Mucosa of rectum (tissue), 2 donors: ENCODE data around the gene RHEB.
A peak's percentile ranks its signal among the peaks of the same experiment; 100 is the strongest.

Experiments
- H3K27ac ChIP-seq, 2 donors: one replicate each; pipeline ENCODE4 v1.7.0; 2013; ENCODE audit warnings: inconsistent platforms in 2 of 2, low read depth in 2 of 2, low read length in 2 of 2
- H3K27me3 ChIP-seq, 2 donors: one replicate each; pipeline ENCODE4 v1.7.0; 2013; ENCODE audit warnings: low read length in 2 of 2; ENCODE audit not compliant: control insufficient read depth in 2 of 2, insufficient read depth in 2 of 2
- H3K36me3 ChIP-seq, 2 donors: one replicate each; pipeline ENCODE4 v1.7.0; 2013; ENCODE audit warnings: low read length in 2 of 2; ENCODE audit not compliant: control insufficient read depth in 2 of 2, insufficient read depth in 2 of 2
- H3K4me1 ChIP-seq, 2 donors: one replicate each; pipeline ENCODE4 v1.7.0; 2013; ENCODE audit warnings: low read length in 2 of 2, mild to moderate bottlenecking in 1 of 2; ENCODE audit not compliant: control insufficient read depth in 2 of 2, insufficient read depth in 2 of 2
- H3K4me3 ChIP-seq, 2 donors: one replicate each; pipeline ENCODE4 v1.7.0; 2013; ENCODE audit warnings: low read length in 2 of 2
- H3K9ac ChIP-seq, 2 donors: one replicate each; pipeline ENCODE4 v1.7.0; 2013; ENCODE audit warnings: low read length in 2 of 2, low read depth in 1 of 2, mild to moderate bottlenecking in 1 of 2
- H3K9me3 ChIP-seq, 2 donors: one replicate each; pipeline ENCODE4 v1.7.0; 2013; ENCODE audit warnings: low read length in 2 of 2; ENCODE audit not compliant: control insufficient read depth in 2 of 2
- donor health status: healthy.
- donor health status: Normal muscosa, but diverticular disease.

The RHEB gene

DNA sequence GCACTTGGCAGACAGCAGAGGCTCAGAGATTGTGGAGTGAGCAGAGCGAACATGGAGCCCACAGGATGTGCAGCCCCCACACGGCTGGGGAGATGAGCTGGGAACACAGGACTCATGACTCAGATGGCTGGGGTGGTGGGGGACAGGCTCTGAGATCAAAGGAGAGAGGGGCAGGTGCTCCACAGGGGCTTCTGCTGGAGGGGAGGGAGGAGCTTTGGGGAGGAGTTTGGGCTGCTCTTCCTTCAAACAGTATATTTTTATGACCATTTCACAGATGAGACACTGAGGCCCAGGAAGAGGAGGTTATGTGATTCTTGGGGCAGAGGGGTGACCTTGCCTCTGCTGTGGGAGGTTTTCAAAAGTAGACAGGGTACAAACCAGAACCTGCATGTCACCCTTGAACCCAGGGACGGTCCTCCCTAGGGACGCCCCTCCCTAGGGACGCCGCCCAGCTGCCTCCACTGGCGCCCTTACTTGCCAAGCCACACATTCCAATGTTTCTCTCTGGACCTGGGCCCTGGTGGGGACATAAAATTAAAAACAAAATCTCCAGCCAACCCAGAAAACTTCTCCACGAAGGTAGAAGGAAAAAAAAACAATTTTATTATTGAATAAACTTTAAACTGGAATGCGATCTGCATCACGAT is 78.8 kb downstream of the RHEB start:
- peaks cover 0 to 2% of the 10 kb centered on the region in 2 donors for H3K4me1 ChIP-seq
- peaks cover 4 to 21% of the 10 kb centered on the region in 2 donors for H3K27me3 ChIP-seq
- no peaks in the 10 kb centered on the region for H3K36me3 ChIP-seq
- no peak overlapping the region for H3K4me3 ChIP-seq
- no peak overlapping the region for H3K9ac ChIP-seq
- no peak overlapping the region for H3K27ac ChIP-seq
- H3K9me3 ChIP-seq, result no peaks in the 10 kb centered on the region

DNA sequence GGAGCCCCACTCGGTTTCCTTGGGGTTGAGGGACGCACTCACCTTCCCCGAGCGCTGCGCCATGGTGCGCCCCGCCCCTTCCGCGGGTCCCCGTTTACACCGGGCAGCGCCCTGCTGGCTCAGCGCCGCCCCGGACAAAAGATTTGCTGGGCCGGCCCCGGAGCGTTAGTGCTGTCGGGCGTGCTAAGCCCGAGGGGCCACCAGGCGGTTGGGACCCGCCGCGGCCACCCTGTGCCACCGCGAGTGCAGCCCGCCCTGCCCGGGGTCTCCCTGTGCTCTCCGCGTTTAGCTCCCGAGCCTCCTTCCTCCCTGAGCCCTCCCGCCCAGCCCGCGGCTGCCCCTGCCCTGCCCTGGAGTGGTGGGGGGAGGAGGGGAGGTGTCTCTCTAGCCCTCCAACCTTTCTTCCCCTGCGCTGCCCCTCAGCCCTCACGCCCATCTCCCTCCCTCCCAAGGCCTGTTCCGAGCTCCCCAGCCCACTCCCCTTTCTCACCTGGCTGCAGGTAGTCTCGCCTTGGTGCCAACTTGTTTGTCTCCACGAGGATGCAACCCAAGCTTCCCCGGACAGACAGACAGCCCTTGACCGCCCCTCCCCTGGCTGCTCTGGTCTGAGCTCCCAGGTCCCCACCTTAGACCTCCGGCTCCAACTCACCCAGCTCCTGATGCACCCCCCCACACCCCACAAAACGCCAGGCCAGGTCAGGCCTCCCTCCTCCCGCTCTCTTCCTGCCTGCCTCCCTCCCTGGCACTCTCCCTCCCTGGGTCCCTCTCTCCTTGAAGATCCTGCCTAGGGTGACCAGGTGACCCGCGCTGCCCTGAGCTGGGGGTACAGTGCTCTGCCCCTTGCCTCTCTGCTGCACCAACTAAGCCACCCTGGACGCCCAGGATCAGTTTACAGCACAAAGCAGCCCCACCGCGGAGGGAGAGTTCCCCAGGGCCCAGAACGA is 79.6 kb downstream of the RHEB start, which contains the start of gene CRYGN:
TSS of gene CRYGN (minus strand) at position 287 of the 944 bp plus-strand sequence. CDS start at position 63, 224 bp downstream.
- peak within 1 kb of the TSS in 1 of 2 donors; percentile 20 for H3K4me3 ChIP-seq
- H3K36me3 ChIP-seq, result no peaks in the 10 kb centered on the region
- no peaks in the 10 kb centered on the region for H3K9me3 ChIP-seq
- no peak within 1 kb of the TSS for H3K9ac ChIP-seq
- H3K4me1 ChIP-seq, result peaks cover 0 to 2% of the 10 kb centered on the region in 2 donors
- peaks cover 4 to 21% of the 10 kb centered on the region in 2 donors for H3K27me3 ChIP-seq
- H3K27ac ChIP-seq, result no peak within 1 kb of the TSS

DNA sequence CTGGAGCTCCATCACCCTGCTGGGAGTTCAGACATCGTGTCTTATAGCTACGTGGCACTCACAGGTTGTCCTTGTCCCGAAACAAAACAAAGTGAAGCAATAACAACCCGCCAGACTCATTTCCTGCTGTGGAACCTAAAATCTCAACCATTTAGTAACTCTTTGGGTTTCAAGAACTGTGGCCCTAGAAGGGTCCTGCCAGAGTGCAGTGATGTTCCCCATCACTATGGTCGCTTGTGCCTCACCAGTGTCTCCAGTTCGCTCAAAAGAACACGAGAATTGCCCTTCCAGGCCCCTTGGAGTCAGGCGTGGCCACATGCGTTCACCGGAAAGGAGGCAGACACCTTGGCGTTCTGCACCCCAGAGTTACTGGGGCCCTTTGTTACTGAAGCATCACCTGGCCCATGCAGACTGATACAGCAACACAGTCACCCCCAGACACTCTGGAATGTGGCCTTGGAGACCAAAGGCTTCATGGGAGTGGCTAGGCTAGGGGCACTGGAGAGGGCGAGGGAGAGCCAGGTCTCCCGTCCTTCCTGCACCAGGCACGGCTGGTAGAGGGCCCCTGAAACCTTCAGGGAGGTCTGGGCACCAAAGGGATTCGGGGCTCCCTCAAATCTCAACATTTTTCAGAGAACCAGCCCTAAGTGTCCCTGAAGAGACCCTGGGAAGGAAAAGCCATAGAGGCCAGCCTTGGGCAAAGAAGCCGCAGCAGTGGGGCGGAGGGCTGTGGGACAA is 80.7 kb downstream of the RHEB start:
- no peaks in the 10 kb centered on the region for H3K9me3 ChIP-seq
- H3K4me3 ChIP-seq, result no peak overlapping the region
- H3K27ac ChIP-seq, result no peak overlapping the region
- no peaks in the 10 kb centered on the region for H3K36me3 ChIP-seq
- peaks cover 4 to 21% of the 10 kb centered on the region in 2 donors for H3K27me3 ChIP-seq
- H3K9ac ChIP-seq, result no peak overlapping the region
- peaks cover 0 to 2% of the 10 kb centered on the region in 2 donors for H3K4me1 ChIP-seq

DNA sequence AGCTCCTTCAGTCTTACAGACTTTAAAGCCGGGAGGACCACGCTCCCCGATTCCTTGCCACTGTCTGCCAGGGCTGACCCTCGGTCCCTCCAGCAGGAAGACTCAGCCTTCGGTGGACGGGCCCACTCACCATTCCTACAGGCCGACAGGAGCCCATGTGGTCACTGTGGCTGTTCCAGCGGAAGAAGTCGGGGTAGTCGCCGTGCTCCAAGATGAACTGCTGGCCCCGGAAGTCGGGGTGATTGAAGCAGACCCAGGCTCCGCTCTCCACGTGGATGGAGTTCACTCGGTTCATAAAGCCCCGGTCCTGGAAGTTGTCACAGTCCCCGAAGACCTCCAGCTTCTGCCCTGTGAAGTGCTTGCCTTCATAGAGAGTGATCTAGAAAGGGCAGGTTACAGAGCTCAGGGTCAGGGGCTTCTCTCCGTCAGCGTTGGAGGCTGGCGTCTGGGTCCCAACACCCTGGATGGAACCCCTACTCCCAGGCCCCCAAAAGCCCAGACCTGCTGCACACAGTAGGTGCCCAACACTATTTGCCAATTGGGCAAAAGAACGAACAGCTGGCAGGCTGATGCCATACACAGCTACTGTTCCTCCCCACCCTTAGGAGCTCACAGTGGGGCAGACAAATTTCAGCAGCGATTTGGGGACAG is 81.7 kb downstream of the RHEB start:
- Histone ChIP-seq H3K9me3 (no peaks in the 10 kb centered on the region), H3K27me3 (peaks cover 4 to 21% of the 10 kb centered on the region in 2 donors), H3K9ac (no peak overlapping the region), H3K4me3 (no peak overlapping the region), H3K27ac (no peak overlapping the region), H3K36me3 (no peaks in the 10 kb centered on the region), H3K4me1 (peaks cover 0 to 2% of the 10 kb centered on the region in 2 donors)

DNA sequence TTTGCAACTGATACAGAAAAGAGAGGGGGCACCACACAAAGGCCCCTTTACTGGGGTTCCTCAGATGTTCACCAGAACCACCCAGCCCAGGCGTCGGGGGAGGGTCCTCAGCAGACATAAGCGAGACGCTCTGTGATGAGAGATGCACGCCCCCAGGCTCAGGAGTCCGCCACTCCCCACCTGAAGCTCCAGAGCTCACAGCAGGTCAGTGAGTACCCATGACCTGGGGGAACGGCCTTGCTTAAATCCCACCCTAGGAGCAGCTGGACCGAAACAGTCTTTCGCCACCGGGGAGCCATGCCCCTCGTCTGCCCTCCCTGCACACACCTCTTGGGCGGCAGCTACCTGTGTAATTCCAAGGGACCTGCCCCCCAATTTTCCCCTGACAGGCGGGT is 82.5 kb downstream of the RHEB start:
- peaks cover 4 to 21% of the 10 kb centered on the region in 2 donors for H3K27me3 ChIP-seq
- no peaks in the 10 kb centered on the region for H3K36me3 ChIP-seq
- H3K9ac ChIP-seq, result no peak overlapping the region
- peaks cover 0 to 2% of the 10 kb centered on the region in 2 donors for H3K4me1 ChIP-seq
- no peak overlapping the region for H3K4me3 ChIP-seq
- no peak overlapping the region for H3K27ac ChIP-seq
- H3K9me3 ChIP-seq, result no peaks in the 10 kb centered on the region

DNA sequence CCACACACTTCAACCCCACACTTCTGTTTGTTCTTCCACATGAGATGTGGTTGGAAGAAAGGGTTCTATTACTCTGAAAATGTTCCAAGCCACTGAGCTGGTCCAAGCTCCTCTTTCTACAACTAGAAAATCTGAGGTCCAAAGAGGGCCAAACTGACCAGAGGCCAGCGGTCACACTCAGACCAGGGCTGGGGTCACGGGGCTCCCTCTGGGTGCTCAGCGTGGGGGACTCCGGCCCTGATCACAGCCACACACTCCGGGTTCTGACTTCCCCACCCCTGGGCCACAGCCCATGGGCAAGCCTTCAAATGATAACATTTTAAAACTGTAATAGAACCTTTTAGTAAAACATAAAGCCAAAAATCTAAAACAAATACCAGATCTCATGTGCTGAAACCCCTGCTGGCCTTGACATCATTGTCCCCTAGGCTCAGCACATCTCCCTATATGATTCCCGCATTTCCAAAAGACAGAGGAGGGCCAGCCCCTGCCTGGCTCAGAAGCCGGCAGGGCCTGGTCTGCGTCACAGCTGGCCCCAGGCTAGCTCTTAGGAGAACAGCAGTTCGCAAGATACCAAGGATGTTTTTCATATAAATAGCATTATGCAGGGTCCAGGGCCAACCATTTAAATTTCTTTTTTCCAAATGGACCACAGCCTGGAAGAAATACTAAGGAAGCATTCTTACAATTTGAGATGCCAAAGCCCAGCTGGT is 83.1 kb downstream of the RHEB start:
- H3K36me3 ChIP-seq, result no peaks in the 10 kb centered on the region
- peaks cover 4 to 21% of the 10 kb centered on the region in 2 donors for H3K27me3 ChIP-seq
- H3K4me1 ChIP-seq, result peaks cover 0 to 2% of the 10 kb centered on the region in 2 donors
- no peak overlapping the region for H3K4me3 ChIP-seq
- H3K27ac ChIP-seq, result no peak overlapping the region
- no peaks in the 10 kb centered on the region for H3K9me3 ChIP-seq
- no peak overlapping the region for H3K9ac ChIP-seq

DNA sequence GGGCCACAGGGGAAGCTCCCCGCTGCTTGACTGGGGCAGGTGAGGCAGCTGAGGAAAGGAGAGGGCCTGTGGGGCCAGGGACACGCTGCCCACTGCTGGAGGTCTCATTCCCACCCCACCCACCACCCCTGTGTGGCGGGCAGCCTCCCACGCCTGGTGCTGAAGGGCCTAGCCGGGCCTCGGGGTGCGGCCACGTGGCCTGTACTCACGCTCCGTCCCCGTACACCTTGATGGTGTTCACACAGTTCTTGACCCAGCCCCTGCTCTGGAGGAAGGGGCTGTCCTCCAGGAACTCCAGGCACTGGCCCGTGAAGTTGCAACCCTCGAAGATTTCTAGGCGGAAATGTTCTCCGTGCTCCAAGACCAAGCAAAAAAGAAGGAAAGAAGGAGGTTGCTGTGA is 83.7 kb downstream of the RHEB start:
- no peaks in the 10 kb centered on the region for H3K36me3 ChIP-seq
- no peak overlapping the region for H3K27ac ChIP-seq

DNA sequence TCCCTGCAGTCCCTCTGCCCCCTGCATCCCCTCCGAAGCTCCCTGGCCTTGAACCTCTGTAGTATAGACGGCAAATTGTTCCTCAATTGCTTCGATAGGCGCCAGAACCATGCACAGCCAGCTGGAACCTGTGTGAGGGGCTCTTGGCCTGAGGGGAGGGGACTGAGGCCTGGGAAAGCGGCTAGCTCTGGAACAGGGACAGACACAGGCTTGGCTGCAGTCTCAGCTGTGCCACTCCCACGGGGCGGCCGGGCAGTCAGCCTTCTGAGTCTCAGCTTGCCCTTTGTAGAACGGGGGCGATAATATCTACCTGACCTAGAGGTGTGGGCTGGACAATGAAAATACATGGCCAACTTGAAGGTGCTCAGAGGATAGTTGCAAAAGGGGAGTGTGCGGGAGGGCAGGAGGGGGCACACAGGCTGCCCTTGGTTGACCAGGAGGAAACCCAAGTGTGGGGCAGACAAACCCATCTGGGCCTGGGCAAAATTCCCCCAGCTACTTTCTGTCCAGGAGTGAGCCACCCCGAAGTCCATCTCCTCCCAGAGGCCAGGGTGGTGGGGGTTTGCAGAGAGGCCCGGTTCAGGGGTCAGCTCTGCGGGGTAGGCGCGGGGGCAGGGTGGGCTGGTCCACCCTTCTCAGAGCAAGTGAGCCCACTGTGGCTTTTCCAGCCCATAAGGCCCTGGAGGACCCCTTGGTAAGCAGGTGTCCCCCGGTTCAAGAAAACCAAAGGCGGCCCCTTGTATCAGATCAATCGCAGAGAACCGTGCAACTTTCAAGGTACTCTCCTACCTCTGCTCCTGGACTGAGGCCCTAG is 84.4 kb downstream of the RHEB start:
- Histone ChIP-seq H3K36me3 (no peaks in the 10 kb centered on the region), H3K4me1 (peaks cover 0 to 2% of the 10 kb centered on the region in 2 donors), H3K9me3 (no peaks in the 10 kb centered on the region), H3K4me3 (no peak overlapping the region), H3K27me3 (peaks cover 0 to 12% of the 10 kb centered on the region in 2 donors), H3K9ac (no peak overlapping the region), H3K27ac (no peak overlapping the region)

More for the DNA sequence above, 83.7 kb downstream of the RHEB start:
- Histone ChIP-seq H3K9me3 (no peaks in the 10 kb centered on the region), H3K4me1 (peaks cover 0 to 2% of the 10 kb centered on the region in 2 donors), H3K4me3 (no peak overlapping the region), H3K27me3 (peaks cover 4 to 17% of the 10 kb centered on the region in 2 donors), H3K9ac (no peak overlapping the region)
